Measurements from ENCODE around the gene B3GAT1. TPM values are rescaled to one million over a fixed set of nuclear protein-coding genes. Genes with fewer than 3 reads are reported as not detected.

B3GAT1 gene
- total RNA-seq, 1 donor from 2014 or later = 1.9 TPM

- Histone ChIP-seq H3K4me2 (ENCODE audit: low read length) (no peak overlapping the region), H3K27me3 (ENCODE audit: insufficient read depth, low read length) (no peaks in the 10 kb centered on the region), H3K9me3 (ENCODE audit: insufficient read depth, low read depth, low read length) (no peaks in the 10 kb centered on the region), H3K9ac (ENCODE audit: low read length) (no peak overlapping the region), H4K20me1 (ENCODE audit: insufficient read depth, low read length) (no peaks in the 10 kb centered on the region), H3K79me2 (ENCODE audit: insufficient read depth, low read length) (no peaks in the 10 kb centered on the region), H3K4me1 (ENCODE audit: insufficient read depth, low read length) (no peaks in the 10 kb centered on the region), H3K36me3 (ENCODE audit: insufficient read depth, low read length) (no peaks in the 10 kb centered on the region), H3K27ac (ENCODE audit: low read depth, low read length) (no peak overlapping the region), H3K4me3 (ENCODE audit: insufficient read depth, low read depth, low read length) (no peak overlapping the region), H2AFZ (ENCODE audit: low read depth, low read length) (no peak overlapping the region)
- Mint-ChIP-seq H3K9me3 (ENCODE audit: unreplicated experiment) (no peaks in the 10 kb centered on the region), H3K27ac (ENCODE audit: unreplicated experiment) (no peak overlapping the region), H3K4me3 (ENCODE audit: unreplicated experiment) (no peak overlapping the region), H3K36me3 (ENCODE audit: low read depth, unreplicated experiment) (peaks cover 2% of the 10 kb centered on the region), H3K27me3 (ENCODE audit: low read depth, unreplicated experiment) (peaks cover 35% of the 10 kb centered on the region), H3K4me1 (ENCODE audit: low read depth, unreplicated experiment) (no peaks in the 10 kb centered on the region)
- no peak for DNase-seq (ENCODE audit: low read depth)
- no peak for TF ChIP-seq EZH2 (IDR thresholded peaks at IDR 0.05; ENCODE audit: insufficient read depth, low read length)
- TF ChIP-seq, protein P1, sequence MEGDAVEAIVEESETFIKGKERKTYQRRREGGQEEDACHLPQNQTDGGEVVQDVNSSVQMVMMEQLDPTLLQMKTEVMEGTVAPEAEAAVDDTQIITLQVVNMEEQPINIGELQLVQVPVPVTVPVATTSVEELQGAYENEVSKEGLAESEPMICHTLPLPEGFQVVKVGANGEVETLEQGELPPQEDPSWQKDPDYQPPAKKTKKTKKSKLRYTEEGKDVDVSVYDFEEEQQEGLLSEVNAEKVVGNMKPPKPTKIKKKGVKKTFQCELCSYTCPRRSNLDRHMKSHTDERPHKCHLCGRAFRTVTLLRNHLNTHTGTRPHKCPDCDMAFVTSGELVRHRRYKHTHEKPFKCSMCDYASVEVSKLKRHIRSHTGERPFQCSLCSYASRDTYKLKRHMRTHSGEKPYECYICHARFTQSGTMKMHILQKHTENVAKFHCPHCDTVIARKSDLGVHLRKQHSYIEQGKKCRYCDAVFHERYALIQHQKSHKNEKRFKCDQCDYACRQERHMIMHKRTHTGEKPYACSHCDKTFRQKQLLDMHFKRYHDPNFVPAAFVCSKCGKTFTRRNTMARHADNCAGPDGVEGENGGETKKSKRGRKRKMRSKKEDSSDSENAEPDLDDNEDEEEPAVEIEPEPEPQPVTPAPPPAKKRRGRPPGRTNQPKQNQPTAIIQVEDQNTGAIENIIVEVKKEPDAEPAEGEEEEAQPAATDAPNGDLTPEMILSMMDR (IDR thresholded peaks at IDR 0.05; ENCODE audit: insufficient read depth, low read depth, low read length) = no peak
- FAIRE-seq = no peak
Measured at GRCh38 chr11:134392953-134393615, 19.0 kb downstream of the B3GAT1 start.

GRCh38 chr11:134391656-134392055, 20.4 kb downstream of the B3GAT1 start:
- Histone ChIP-seq H3K27me3 (ENCODE audit: insufficient read depth, low read length) (no peaks in the 10 kb centered on the region), H3K9me3 (ENCODE audit: insufficient read depth, low read depth, low read length) (no peaks in the 10 kb centered on the region), H4K20me1 (ENCODE audit: insufficient read depth, low read length) (no peaks in the 10 kb centered on the region), H3K4me1 (ENCODE audit: insufficient read depth, low read length) (no peaks in the 10 kb centered on the region), H3K27ac (ENCODE audit: low read depth, low read length) (no peak overlapping the region), H3K9ac (ENCODE audit: low read length) (no peak overlapping the region), H3K4me2 (ENCODE audit: low read length) (no peak overlapping the region), H3K36me3 (ENCODE audit: insufficient read depth, low read length) (no peaks in the 10 kb centered on the region), H3K79me2 (ENCODE audit: insufficient read depth, low read length) (no peaks in the 10 kb centered on the region), H3K4me3 (ENCODE audit: insufficient read depth, low read depth, low read length) (no peak overlapping the region), H2AFZ (ENCODE audit: low read depth, low read length) (no peak overlapping the region)
- TF ChIP-seq EZH2 (IDR thresholded peaks at IDR 0.05; ENCODE audit: insufficient read depth, low read length) = no peak
- TF ChIP-seq, protein P1 (IDR thresholded peaks at IDR 0.05; ENCODE audit: insufficient read depth, low read depth, low read length) = no peak
- FAIRE-seq (no peak), DNase-seq (ENCODE audit: low read depth) (no peak)
- no peak overlapping the region for H3K4me3 Mint-ChIP-seq (ENCODE audit: unreplicated experiment)
- no peak overlapping the region for H3K27ac Mint-ChIP-seq (ENCODE audit: unreplicated experiment)
- H3K9me3 Mint-ChIP-seq (ENCODE audit: unreplicated experiment) = no peaks in the 10 kb centered on the region
- H3K36me3 Mint-ChIP-seq (ENCODE audit: low read depth, unreplicated experiment) = peaks cover 2% of the 10 kb centered on the region
- H3K27me3 Mint-ChIP-seq (ENCODE audit: low read depth, unreplicated experiment) = peaks cover 38% of the 10 kb centered on the region
- H3K4me1 Mint-ChIP-seq (ENCODE audit: low read depth, unreplicated experiment) = no peaks in the 10 kb centered on the region
